Kidney epithelial cell (primary cell): ENCODE results near the gene S100PBP. TPM values are rescaled to one million over a fixed set of nuclear protein-coding genes. Genes with fewer than 3 reads are reported as not detected.
"Not testable (repeated sequence)": the region's sequence is repeated elsewhere in the genome, so short reads cannot be mapped to it uniquely, and the experiment has no call there.

ENCODE experiments used
- DNase-seq: peaks from one replicate; pipeline ENCODE4 v3.0.0-alpha.2; 2010; ENCODE audit warnings: low read depth
- H3K27me3 ChIP-seq: 2 replicates; pipeline ENCODE4 v1.6.0; 2011; ENCODE audit warnings: low read length; ENCODE audit not compliant: control insufficient read depth, insufficient read depth
- H3K36me3 ChIP-seq: 2 replicates; pipeline ENCODE4 v1.5.1; 2011; ENCODE audit warnings: low read length; ENCODE audit not compliant: control insufficient read depth, insufficient read depth
- H3K4me3 ChIP-seq: 2 replicates; pipeline ENCODE4 v1.5.1; 2011; ENCODE audit warnings: low read depth, mild to moderate bottlenecking, control low read depth, low read length
- total RNA-seq: library from RNA; depleted of rRNA; stranded (reverse); fragments of >200 nt; gene quantifications from 2 replicates; pipeline ENCODE4 v1.2.3, GENCODE V29; 2015
- TF ChIP-seq, protein P1 (sequence below): IDR thresholded peaks from 2 replicates; pipeline ENCODE4 v1.5.1; 2011; ENCODE audit warnings: mild to moderate bottlenecking, moderate library complexity, low read length, control low read depth, inconsistent platforms; ENCODE audit not compliant: insufficient read depth, poor library complexity, severe bottlenecking

The S100PBP gene
- total RNA-seq, 1 donor from 2014 or later = 11.2 TPM

DNA sequence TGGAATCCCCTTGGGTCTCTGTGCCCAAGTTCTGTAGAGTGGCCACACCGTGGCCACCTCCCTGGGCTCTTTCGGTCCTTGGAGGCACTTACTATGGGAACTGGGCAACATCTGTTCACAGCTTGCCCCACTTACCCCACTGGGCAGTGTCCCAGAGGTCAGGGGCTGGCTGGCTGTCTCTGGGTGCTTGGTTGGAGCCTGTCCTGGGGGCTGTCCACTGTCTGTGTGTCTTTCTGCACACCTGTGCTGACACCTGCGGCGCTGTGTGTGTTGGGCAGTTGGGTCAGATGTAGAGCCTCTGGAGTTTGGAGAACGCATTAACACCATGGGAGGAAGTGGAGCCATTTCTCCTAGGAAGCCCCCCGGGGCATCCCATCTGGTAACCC is 85.1 kb downstream of the S100PBP start:
- DNase-seq = no peak
- no peak overlapping the region for H3K4me3 ChIP-seq
- H3K27me3 ChIP-seq = no peaks in the 10 kb centered on the region
- TF ChIP-seq, protein P1, sequence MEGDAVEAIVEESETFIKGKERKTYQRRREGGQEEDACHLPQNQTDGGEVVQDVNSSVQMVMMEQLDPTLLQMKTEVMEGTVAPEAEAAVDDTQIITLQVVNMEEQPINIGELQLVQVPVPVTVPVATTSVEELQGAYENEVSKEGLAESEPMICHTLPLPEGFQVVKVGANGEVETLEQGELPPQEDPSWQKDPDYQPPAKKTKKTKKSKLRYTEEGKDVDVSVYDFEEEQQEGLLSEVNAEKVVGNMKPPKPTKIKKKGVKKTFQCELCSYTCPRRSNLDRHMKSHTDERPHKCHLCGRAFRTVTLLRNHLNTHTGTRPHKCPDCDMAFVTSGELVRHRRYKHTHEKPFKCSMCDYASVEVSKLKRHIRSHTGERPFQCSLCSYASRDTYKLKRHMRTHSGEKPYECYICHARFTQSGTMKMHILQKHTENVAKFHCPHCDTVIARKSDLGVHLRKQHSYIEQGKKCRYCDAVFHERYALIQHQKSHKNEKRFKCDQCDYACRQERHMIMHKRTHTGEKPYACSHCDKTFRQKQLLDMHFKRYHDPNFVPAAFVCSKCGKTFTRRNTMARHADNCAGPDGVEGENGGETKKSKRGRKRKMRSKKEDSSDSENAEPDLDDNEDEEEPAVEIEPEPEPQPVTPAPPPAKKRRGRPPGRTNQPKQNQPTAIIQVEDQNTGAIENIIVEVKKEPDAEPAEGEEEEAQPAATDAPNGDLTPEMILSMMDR = no peak
- H3K36me3 ChIP-seq = no peaks in the 10 kb centered on the region

DNA sequence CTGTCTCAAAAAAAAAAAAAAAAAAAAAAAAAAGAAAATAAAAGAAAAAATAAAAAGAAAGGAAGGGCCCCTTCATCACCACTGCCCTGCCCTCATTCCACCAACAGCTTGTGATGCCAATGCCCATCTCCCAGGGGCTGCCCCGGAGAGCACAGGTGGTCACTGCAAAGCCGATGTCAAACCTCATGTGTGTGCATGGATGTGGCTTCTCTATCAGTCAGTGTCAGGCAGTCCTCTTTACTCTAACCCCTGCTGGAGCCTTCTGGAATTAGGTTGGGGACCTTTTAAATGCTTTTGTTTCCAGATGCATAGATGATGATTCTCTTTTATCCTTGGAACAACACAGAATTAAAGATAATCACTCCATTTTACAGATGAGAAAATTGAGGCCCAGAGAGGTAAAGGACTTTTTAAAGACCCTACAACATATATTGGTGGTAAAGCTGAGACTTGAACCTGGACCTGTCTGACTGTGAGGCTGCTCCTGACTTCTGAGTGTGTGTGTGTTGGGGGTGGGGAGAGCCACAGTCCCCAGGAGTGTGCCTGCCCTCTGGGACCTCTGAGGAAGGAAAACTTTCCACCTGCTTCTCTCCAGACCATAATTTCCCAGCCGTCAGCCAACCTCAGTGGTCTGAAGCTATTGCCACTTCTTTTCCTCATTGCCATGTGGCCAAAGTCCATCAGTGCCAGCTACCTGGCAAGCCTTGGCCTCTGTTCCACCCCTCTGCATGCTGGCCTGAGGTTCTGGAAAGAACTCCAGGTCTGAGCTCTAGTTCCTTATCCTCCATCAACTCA is 86.7 kb downstream of the S100PBP start:
- H3K36me3 ChIP-seq = no peaks in the 10 kb centered on the region
- DNase-seq = no peak
- TF ChIP-seq, protein P1 = no peak
- H3K4me3 ChIP-seq = no peak overlapping the region
- H3K27me3 ChIP-seq = no peaks in the 10 kb centered on the region

DNA sequence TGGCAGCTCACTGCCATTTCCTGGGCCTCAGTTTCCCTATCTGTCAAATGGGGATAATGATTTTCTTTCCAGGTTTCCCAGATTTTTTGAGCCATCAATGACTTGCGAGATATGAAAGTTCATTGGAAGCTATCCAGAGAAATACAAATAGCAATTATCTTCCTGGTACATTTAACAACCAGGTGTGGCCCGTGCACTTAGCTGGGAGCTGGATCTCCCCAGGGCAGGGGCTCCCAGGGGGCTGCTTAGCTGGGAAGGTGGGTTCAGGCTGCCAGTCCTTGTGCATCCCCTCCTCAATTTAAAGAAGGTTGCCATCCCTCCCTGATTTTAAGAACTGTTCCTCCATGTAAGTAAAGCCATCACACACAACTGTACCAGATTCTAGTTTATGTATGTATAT is 87.3 kb downstream of the S100PBP start:
- TF ChIP-seq, protein P1 = no peak

DNA sequence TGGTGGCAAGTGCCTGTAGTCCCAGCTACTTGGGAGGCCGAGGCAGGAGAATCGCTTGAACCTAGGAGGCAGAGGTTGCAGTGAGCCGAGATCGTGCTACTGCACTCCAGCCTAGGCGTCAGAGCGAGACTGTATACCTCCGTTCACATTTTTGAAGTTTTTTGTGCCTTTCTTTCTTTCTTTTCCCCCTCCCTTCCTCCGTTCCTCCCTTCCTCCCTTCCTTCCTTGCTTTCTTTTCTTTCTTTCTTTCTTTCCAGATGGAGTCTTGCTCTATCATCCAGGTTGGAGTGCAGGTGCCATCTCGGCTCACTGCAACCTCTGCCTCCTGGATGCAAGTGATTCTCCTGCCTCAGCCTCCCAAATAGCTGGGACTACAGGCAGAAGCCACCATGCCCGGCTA is 88.1 kb downstream of the S100PBP start:
- H3K4me3 ChIP-seq, H3K36me3 ChIP-seq, DNase-seq, H3K27me3 ChIP-seq: not testable (repeated sequence)

More for the DNA sequence above, 87.3 kb downstream of the S100PBP start:
- H3K4me3 ChIP-seq = no peak overlapping the region
- H3K36me3 ChIP-seq = no peaks in the 10 kb centered on the region
- no peak for DNase-seq
- no peaks in the 10 kb centered on the region for H3K27me3 ChIP-seq

DNA sequence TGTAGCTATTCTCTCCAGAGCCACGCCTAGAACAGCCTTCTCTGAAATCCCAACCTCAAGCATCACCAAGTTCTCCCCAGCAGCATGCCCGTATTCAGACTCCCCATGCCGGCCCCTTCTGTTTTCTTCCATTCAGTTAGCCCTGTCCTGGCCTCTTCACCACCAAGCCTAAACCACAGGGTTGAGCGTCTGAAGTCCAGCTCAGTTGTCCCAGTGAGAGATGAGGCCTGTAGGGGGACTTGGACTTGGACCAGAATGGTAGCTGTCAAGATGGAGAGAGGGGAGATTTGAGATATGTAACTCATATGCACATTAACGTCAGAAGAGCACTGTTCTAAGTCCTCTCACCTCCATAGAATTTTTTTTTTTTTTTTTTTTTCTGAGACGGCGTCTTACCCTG is 89.2 kb downstream of the S100PBP start:
- no peak overlapping the region for H3K4me3 ChIP-seq
- TF ChIP-seq, protein P1 = no peak

DNA sequence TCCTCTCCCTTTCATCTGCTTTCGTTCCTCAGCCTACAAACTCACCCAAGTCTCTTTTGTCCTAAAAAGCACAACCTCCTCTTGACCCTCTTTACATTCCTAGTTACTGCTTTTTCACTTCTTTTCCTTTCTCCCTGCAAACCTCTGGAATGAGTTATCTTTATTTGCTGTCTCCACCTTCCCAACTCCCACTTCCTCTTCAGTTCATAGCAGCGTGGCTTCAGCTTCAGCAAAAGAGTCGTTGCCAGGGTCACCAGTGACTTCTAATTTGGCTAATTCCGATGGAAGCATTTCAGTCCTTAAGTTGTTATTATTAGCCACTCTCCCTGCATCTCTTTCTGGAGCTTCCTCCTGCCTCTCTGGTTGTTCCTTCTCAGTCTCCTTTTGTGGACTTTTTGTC is 90.0 kb downstream of the S100PBP start:
- DNase-seq = no peak
- Histone ChIP-seq H3K36me3 (no peaks in the 10 kb centered on the region), H3K4me3 (no peak overlapping the region), H3K27me3 (no peaks in the 10 kb centered on the region)
- TF ChIP-seq, protein P1 = no peak

More for the DNA sequence above, 89.2 kb downstream of the S100PBP start:
- DNase-seq = no peak
- Histone ChIP-seq H3K27me3 (no peaks in the 10 kb centered on the region), H3K36me3 (no peaks in the 10 kb centered on the region)

Other genes starting within 250 kb of the S100PBP start
- gene ZBTB8OS, start 167.1 kb upstream of the S100PBP start, total RNA-seq = 38.0 and 38.2 TPM in 2 replicates
- gene RBBP4, start 166.4 kb upstream of the S100PBP start, total RNA-seq = 216 and 245 TPM in 2 replicates
- gene SYNC, start 114.9 kb upstream of the S100PBP start, total RNA-seq = 2.7 and 3.8 TPM in 2 replicates
- 167 and 175 TPM in 2 replicates for gene YARS1, start 295 bp upstream of the S100PBP start, total RNA-seq
- gene FNDC5, start 53.3 kb downstream of the S100PBP start, total RNA-seq = 0.08 TPM in 1 of 2 replicates, not detected in the other
- not detected in 2 replicates for gene HPCA, start 68.8 kb downstream of the S100PBP start, total RNA-seq
- 99.0 and 162 TPM in 2 replicates for gene TMEM54, start 83.7 kb downstream of the S100PBP start, total RNA-seq
- 32.8 and 33.7 TPM in 2 replicates for gene RNF19B, start 147.2 kb downstream of the S100PBP start, total RNA-seq
- gene AK2, start 219.2 kb downstream of the S100PBP start, total RNA-seq = 156 and 161 TPM in 2 replicates